GM23338 (cell line): ENCODE measurements around the gene PARD6B. TPM values are rescaled to one million over a fixed set of nuclear protein-coding genes. Genes with fewer than 3 reads are reported as not detected.

Experiments used
- ATAC-seq: fragments of 200-7000 bp; cut with Tn5 transposase; 3 replicates; pipeline ENCODE4 v1.9.1; 2020
- DNase-seq: peaks from one replicate; pipeline ENCODE4 v3.0.0-alpha.2; 2015; ENCODE audit warnings: low spot score
- H2AFZ ChIP-seq: fragments of 200-600 bp; sonication (generic); 2 replicates; pipeline ENCODE4 v1.8.0; 2016; ENCODE audit warnings: antibody characterized with exemption, mild to moderate bottlenecking, moderate library complexity
- H3F3A ChIP-seq: fragments of 200-600 bp; sonication (generic); replicated peaks from 2 replicates; pipeline ENCODE4 v1.8.0; 2017; ENCODE audit warnings: antibody characterized with exemption, mixed run types, low read depth
- H3K27ac ChIP-seq: fragments of 200-600 bp; sonication (generic); 2 replicates; pipeline ENCODE4 v1.6.1; 2016; ENCODE audit warnings: low read depth
- H3K27me3 ChIP-seq: fragments of 200-600 bp; sonication (generic); 2 replicates; pipeline ENCODE4 v1.8.0; 2016; ENCODE audit warnings: mild to moderate bottlenecking, mixed run types, moderate library complexity; ENCODE audit not compliant: insufficient read depth
- H3K36me3 ChIP-seq: fragments of 200-600 bp; sonication (generic); 2 replicates; pipeline ENCODE4 v1.8.0; 2016; ENCODE audit warnings: mild to moderate bottlenecking; ENCODE audit not compliant: insufficient read depth
- H3K4me1 ChIP-seq: fragments of 200-600 bp; sonication (generic); 2 replicates; pipeline ENCODE4 v1.8.0; 2016; ENCODE audit warnings: mild to moderate bottlenecking, moderate library complexity; ENCODE audit not compliant: insufficient read depth
- H3K4me2 ChIP-seq: fragments of 200-600 bp; sonication (generic); 2 replicates; pipeline ENCODE4 v1.7.1; 2017; ENCODE audit warnings: mixed run types
- H3K4me3 ChIP-seq: fragments of 200-600 bp; sonication (generic); 2 replicates; pipeline ENCODE4 v1.6.1; 2016; ENCODE audit warnings: mixed run types
- H3K79me2 ChIP-seq: fragments of 200-600 bp; sonication (generic); replicated peaks from 2 replicates; pipeline ENCODE4 v1.8.0; 2017; ENCODE audit warnings: mild to moderate bottlenecking; ENCODE audit not compliant: insufficient read depth
- H3K9me2 ChIP-seq: fragments of 200-600 bp; sonication (generic); 2 replicates; pipeline ENCODE4 v1.8.0; 2017; ENCODE audit not compliant: insufficient read depth
- H4K20me1 ChIP-seq: fragments of 200-600 bp; sonication (generic); replicated peaks from 2 replicates; pipeline ENCODE4 v1.8.0; 2017; ENCODE audit warnings: mild to moderate bottlenecking; ENCODE audit not compliant: insufficient read depth
- H3K27ac Mint-ChIP-seq: 2 replicates; pipeline ENCODE4 v1.8.0; 2020; ENCODE audit warnings: inconsistent platforms, mild to moderate bottlenecking, moderate library complexity, mixed read lengths
- H3K27me3 Mint-ChIP-seq: 3 replicates; pipeline ENCODE4 v1.8.0; 2022; ENCODE audit warnings: low read depth, mild to moderate bottlenecking, moderate library complexity, mixed read lengths, inconsistent platforms; ENCODE audit not compliant: insufficient read depth, poor library complexity
- H3K36me3 Mint-ChIP-seq: 3 replicates; pipeline ENCODE4 v1.8.0; 2021; ENCODE audit warnings: low read depth, mild to moderate bottlenecking, inconsistent platforms, moderate library complexity, mixed read lengths
- H3K4me1 Mint-ChIP-seq: 3 replicates; pipeline ENCODE4 v1.8.0; 2020; ENCODE audit warnings: mild to moderate bottlenecking, inconsistent platforms, mixed read lengths
- H3K4me3 Mint-ChIP-seq: 3 replicates; pipeline ENCODE4 v1.8.0; 2021; ENCODE audit warnings: moderate library complexity, mild to moderate bottlenecking, inconsistent platforms, mixed read lengths
- H3K9me3 Mint-ChIP-seq: 3 replicates; pipeline ENCODE4 v1.8.0; 2020; ENCODE audit warnings: moderate library complexity, mild to moderate bottlenecking, inconsistent platforms, mixed read lengths
- CREB1 ChIP-seq: fragments of 250-450 bp; sonication (Bioruptor Pico); IDR thresholded peaks from 2 replicates; pipeline ENCODE4 v1.5.0; 2020; ENCODE audit warnings: low read depth, mild to moderate bottlenecking, moderate library complexity
- CTCF ChIP-seq, 2 experiments: fragments of 200-600 bp in 1 of 2; sonication (generic) in 1 of 2; conservative IDR thresholded peaks; 2 replicates each; pipeline versions ENCODE4 v1.5.1 to v1.6.1; 2016 to 2017; ENCODE audit warnings: antibody characterized with exemption in 2 of 2, low read depth in 2 of 2, mild to moderate bottlenecking in 2 of 2, moderate library complexity in 1 of 2
- ETS1 ChIP-seq: IDR thresholded peaks from 2 replicates; pipeline ENCODE4 v1.6.1; 2016; ENCODE audit warnings: antibody characterized with exemption
- EZH2 ChIP-seq: fragments of 200-600 bp; sonication (generic); IDR thresholded peaks from one replicate; pipeline ENCODE4 v1.8.0; 2017; ENCODE audit warnings: antibody characterized with exemption, mild to moderate bottlenecking, low read depth; ENCODE audit not compliant: unreplicated experiment
- EZH2phosphoT487 ChIP-seq: fragments of 200-600 bp; sonication (generic); IDR thresholded peaks from one replicate; pipeline ENCODE4 v1.8.1; 2018; ENCODE audit warnings: antibody characterized with exemption; ENCODE audit not compliant: unreplicated experiment
- JUNB ChIP-seq: IDR thresholded peaks from one replicate; pipeline ENCODE4 v1.6.1; 2016; ENCODE audit warnings: antibody characterized with exemption; ENCODE audit not compliant: unreplicated experiment
- NANOG ChIP-seq: IDR thresholded peaks from 2 replicates; pipeline ENCODE4 v1.6.1; 2016; ENCODE audit warnings: antibody characterized with exemption, borderline replicate concordance
- POLR2AphosphoS5 ChIP-seq: IDR thresholded peaks from 2 replicates; pipeline ENCODE4 v1.6.1; 2016; ENCODE audit warnings: antibody characterized with exemption, low read depth
- REST ChIP-seq: IDR thresholded peaks from one replicate; pipeline ENCODE4 v1.6.1; 2018; ENCODE audit warnings: antibody characterized with exemption; ENCODE audit not compliant: unreplicated experiment
- STAT1 ChIP-seq: IDR thresholded peaks from one replicate; pipeline ENCODE4 v1.6.1; 2016; ENCODE audit warnings: antibody characterized with exemption; ENCODE audit not compliant: unreplicated experiment
- ZNF114 ChIP-seq: fragments of 250-450 bp; sonication (Bioruptor Pico); IDR thresholded peaks from 2 replicates; pipeline ENCODE4 v1.5.0; 2020; ENCODE audit warnings: mild to moderate bottlenecking, moderate library complexity
- ZNF331 ChIP-seq: fragments of 250-450 bp; sonication (Bioruptor Pico); IDR thresholded peaks from 2 replicates; pipeline ENCODE4 v1.5.0; 2020; ENCODE audit warnings: low read depth, mild to moderate bottlenecking, moderate library complexity
- ZNF462 ChIP-seq: fragments of 250-450 bp; sonication (Bioruptor Pico); IDR thresholded peaks from 2 replicates; pipeline ENCODE4 v1.5.0; 2020; ENCODE audit warnings: mild to moderate bottlenecking, moderate library complexity
- polyA plus RNA-seq: library from polyadenylated mRNA; unstranded; fragments of >200 nt; fragmentation: Nextera tagmentation; extraction: Ambion mirVana; gene quantifications from 2 replicates; pipeline ENCODE4 v1.2.1, GENCODE V29; 2016
- total RNA-seq: library from RNA; depleted of rRNA; stranded (reverse); fragments of >200 nt; shearing (Covaris generic); gene quantifications from 2 replicates; pipeline ENCODE4 v1.2.3, GENCODE V29; 2014

PARD6B gene
- total and polyA plus RNA-seq, 2 experiments from 2014 or later: 23.5 to 29.2 TPM

- Histone ChIP-seq H3F3A (0 out of 2 replicates have a peak, but pooled peaks cover 2% of the 10 kb centered on the region), H3K36me3 (peaks cover 11% of the 10 kb centered on the region), H3K4me2 (no peak overlapping the region), H2AFZ (no peak overlapping the region), H3K9me2 (no peaks in the 10 kb centered on the region), H4K20me1 (no peaks in the 10 kb centered on the region; the same call in 1 of the 2 replicates), H3K27ac (no peak overlapping the region), H3K4me3 (no peak overlapping the region), H3K79me2 (no peaks in the 10 kb centered on the region), H3K4me1 (no peaks in the 10 kb centered on the region), H3K27me3 (no peaks in the 10 kb centered on the region)
- Mint-ChIP-seq H3K9me3 (no peaks in the 10 kb centered on the region; the same call in 2 of the 3 replicates), H3K4me3 (no peak overlapping the region), H3K27me3 (peaks cover 4% of the 10 kb centered on the region), H3K36me3 (peaks cover 18% of the 10 kb centered on the region), H3K4me1 (peaks cover 2% of the 10 kb centered on the region; the same call in 2 of the 3 replicates), H3K27ac (no peak overlapping the region)
- ATAC-seq (no peak), DNase-seq (no peak)
- no peak for TF ChIP-seq NANOG
- no peak for TF ChIP-seq EZH2phosphoT487
- no peak for TF ChIP-seq CTCF (conservative IDR thresholded peaks at IDR 0.05; ENCODE audit: low read depth in 2 of 2)
- no peak for TF ChIP-seq ZNF114 (CRISPR knock-in tag)
- TF ChIP-seq EZH2: no peak
- no peak for TF ChIP-seq JUNB
- TF ChIP-seq POLR2AphosphoS5: no peak
- TF ChIP-seq ZNF331: no peak
- no peak for TF ChIP-seq STAT1
- no peak for TF ChIP-seq REST
- TF ChIP-seq CREB1 (CRISPR knock-in tag): no peak
- TF ChIP-seq ETS1: no peak
- TF ChIP-seq ZNF462 (CRISPR knock-in tag): no peak
Measured at GRCh38 chr20:50754420-50754819, 23.0 kb downstream of the PARD6B start.
